ENCODE measurements around the gene IRF5.

The IRF5 gene

DNA sequence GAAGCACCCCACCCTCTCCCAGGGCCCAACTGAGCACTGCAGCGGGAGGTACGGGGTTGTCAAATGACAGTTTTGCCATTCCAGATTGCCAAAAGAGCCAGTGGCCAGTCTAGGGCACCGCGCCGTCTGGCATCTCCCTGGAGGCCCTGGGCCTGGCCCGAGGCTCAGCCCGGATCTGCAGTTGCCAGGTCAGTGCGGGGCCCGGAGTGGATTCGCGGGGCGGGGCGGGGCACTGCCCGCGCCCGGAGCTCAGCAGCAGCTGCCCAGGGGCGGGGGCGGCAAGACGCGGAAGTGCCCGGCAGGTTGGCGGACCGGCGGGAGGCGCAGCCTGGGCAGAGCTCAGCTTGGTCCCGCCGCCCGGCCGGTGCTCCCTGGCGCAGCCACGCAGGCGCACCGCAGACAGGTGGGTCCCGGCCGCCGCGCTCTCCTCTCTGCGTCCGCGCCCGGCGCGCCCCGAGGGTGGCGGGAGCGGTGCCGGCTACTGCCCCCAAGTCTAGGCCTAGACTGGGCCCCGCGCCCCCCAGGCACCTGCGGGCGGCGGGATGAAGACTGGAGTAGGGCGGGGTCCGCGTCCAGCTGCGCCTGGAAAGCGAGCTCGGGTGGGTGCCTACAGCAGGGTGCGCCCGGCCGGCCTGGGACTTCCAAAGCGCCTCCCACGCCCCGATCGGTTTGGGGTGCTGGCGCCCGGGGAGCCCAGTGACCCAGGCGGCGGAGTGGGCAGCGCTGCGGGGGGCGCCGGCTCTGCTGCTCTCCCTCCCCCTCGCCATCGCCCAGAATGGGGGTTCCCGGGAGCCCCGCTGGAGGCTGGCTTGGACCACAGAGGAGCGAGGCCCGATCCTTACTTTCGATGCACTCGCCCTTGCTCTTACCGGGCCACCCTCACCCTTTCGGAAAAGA, at the start of gene IRF5:
Gene IRF5, plus strand, starts transcription at position 281 of the 897 bp plus-strand sequence. CDS start 4,155 bp downstream, outside the sequence.
- DNase-seq: no peak

DNA sequence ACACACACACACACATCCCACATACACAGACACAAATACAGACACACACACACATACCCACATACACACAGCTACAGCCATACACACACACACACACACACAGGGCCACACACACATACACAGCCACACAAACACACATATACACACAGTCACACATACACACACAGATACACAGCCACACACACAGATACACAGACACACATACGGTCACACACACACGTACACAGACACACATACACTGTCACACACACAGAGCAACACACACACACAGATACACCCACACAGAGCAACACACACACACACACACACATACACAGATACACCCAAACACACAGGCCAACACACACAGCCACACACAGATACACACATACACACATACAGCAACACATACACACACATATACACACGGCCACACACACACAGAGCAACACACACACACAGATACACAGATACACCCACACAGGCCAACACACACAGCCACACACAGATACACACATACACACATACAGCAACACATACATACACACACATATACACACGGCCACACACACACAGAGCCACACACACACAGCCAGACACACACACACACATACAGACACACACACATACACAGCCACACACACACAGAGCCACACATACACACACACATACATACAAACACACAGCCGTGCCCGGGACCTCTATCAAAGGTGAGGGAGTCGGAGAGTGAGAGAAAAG, 49.5 kb upstream of the IRF5 start:
- DNase-seq: no peak

DNA sequence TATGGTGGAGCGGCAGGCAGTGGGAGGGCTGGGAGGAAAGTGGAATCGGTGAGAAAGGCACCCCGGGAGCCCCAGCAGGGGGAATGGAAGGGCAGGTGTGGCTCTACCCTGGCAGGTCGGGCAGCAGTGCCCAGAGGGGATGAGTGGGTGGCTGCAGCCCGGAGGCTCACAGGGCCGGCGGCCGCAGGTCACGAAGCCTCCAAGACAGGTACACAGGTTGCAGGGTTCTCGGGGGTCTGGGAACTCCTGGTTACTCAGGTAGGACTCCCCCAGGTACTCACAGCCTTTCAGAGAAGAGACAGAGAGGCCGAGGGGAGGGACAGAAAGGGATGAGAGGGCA, 49.0 kb upstream of the IRF5 start:
- no peak for DNase-seq

DNA sequence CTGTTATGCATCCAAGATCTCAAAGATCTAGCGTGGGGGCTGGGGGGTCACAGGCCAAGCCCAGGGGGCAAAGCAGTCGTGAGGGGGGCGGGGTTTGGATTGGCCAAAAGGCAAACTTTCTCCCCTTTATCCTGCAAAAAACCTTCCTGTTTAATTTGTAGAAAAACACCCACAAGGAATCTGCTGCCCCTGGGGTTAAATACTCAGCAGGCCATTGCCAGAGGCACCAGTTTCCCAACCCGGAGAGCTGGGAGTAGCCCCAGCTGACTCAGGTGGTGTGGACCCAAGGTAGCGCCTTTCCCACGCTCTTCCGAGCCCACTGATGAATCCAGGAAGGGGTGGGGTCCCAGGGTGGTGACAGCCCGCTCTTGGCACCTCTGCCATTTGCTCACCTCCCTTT, 48.6 kb upstream of the IRF5 start:
- no peak for DNase-seq

GRCh38 chr7:128890306-128891109, 47.2 kb upstream of the IRF5 start:
- no peak for DNase-seq

DNA sequence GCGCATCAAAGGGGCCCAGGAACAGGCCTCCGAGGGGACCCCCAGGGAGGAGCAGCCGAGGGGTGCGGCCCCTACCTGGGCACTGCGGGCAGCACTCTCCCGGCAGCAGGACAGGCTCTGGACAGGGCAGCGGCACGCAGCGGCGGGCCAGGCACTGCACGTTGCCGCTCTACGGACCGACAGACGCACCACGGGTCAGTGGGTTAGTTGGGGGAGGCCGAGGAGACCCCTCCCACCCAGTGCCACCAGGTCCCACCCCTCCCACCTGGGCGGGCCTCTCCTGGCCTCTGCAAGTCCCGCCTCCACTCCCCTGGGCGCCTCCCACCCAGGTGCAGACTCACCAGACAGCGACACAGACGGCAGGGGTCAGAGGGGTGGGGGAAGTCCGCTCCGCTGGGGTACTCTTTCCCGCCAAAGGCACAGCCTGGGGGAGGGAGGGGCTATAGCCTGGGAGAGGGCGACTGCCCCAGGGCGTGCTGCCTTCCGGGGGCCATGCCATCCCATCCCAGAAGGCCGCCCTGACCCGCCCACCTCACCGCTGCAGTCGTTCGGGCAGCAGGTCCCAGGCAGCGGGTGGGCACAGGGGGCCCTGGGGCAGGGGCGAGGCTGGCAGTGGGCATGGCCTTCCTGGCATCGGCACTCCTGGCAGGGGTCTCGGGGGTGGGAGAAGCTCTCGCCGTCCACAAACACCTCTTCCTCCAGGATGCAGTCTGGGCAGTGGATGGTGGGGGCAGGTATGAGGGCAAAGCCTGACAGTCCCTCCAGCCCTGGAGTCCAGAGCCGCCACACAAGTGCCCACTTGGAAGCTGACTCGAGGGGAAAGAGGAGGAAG, 46.4 kb upstream of the IRF5 start:
- no peak for DNase-seq

DNA sequence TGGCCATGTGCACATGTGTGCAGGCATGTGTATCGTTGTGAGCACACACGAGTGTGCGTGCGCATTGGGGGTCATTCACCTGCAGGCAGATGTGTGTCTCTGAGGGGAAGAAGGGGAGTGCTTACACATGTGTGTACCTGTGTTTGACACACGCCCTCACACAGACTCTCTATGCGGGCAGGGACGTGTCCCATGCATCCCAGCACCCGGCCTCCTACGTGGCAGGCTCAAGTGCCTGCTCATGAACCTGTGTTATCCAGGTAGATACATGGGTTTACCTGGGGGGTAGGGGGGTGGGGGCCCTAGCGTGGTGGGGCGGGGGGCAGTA, 45.8 kb upstream of the IRF5 start:
- no peak for DNase-seq

- DNase-seq: no peak
These were observed 45.0 kb upstream of the IRF5 start for GRCh38 chr7:128892521-128893250.

DNA sequence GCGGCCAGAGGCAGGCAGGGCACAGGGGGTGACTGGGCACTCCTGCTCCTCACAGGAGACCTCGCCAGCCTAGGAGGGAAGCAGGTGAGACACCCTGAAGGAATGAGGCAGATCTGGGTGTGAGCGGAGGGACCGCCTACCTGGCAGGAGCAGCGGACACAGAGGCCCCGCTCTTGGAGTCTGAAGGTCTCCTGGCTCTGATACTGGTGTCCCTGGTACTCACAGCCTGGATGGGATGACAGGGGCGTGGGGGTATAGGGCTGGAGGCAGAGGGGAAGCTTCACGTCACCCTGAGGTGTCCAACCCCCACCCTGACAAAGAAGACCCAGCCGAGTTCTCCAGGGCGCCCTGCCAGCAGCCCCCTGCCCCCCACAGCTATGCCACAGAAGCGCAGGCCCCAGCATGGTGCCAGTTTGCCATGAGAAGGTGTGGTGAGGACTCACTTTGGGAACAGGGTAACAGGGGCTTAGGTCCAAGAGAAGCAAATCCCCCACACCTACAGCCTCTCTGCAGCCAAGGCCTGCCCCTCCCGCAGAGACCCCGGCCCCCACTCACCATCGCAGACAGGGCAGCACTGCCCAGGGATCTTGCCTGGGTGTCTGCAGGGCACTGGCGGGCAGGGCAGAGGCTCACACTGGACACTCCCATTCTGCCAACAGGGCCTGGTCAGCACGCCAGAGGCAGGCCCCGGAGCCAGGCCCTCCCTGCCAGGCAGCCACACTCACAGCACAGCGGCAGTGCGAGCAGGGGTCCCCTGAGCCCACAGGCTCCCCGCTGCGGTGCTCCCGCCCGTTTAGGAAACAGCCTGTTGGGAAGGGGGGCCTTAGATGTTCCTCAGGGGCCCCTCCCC, 44.3 kb upstream of the IRF5 start:
- no peak for DNase-seq

DNA sequence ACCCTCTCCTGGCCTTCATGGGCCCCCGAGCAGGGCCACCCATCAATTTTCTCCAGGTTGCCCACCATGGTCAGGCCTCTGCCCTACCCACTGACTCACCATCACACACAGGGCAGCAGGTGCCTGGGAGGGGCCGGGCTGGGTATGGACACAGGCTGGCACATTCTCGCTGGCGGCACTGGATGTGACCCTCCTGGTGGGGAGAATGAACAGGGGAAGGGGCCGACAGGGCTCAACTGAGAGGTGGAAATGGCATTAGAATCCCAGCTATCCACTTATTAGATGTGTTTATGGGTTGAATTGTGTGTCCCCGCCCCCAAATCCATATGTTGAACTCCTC, 43.7 kb upstream of the IRF5 start:
- no peak for DNase-seq

DNA sequence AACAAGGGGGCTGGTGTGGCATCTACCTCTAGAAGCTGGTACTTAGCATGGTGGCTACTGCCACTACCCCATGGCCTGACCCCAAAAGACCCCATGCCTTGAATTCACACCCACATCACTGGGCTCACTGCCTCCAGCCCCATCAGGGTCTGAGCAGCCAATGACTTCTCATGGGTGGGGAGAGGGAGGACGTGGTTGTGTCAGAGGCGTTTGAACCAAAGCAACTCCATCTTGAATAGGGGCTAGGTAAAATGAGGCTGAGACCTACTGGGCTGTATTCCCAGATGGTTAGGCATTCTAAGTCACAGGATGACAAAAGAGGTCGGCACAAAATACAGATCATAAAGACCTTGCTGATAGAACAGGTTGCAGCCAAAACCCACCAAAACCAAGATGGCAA, 42.4 kb upstream of the IRF5 start:
- no peak for DNase-seq

GRCh38 chr7:128899392-128899791, 38.3 kb upstream of the IRF5 start:
- no peak for DNase-seq

GRCh38 chr7:128900237-128900636, 37.5 kb upstream of the IRF5 start:
- no peak for DNase-seq

DNA sequence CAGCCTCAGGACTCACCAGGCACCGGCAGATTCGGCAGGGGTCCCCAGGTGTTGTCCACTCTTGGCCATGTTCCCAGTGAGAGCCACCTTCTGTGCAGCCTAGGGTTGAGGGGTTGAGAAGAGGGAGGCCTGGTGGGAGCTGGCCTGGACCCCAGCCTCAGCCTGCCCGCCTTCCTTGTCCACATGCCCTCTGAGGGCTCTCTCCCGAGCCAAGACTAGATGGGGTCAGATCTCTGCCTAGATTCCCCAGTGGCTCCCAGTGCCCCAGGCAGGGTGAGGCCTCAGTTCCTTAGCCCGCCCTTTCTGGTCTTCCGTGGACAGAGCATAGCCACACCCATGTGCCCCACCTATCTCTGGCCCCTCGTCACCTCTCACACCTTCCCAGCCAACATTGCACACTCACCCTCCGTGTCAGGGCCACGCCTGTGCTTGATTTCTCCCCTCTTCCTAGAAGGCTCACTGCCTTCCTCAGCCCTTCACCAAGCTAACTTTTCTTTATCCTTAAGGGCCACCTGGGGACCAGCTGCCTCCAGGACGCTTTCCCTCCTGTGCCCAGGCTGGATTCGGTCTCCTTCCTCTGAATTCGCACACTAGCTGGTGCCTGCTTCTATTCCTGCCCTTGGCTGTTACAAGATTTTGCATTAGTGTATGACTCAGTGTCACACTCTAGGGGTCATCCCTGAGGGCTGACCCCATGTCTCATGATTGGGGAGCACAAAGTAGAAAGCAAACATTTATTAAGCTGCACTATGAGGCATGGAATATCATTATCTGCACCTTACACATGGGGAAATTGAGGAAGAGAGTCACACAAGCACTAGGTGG, 34.8 kb upstream of the IRF5 start:
- no peak for DNase-seq

GRCh38 chr7:128903621-128904361, 33.9 kb upstream of the IRF5 start:
- DNase-seq: no peak

DNA sequence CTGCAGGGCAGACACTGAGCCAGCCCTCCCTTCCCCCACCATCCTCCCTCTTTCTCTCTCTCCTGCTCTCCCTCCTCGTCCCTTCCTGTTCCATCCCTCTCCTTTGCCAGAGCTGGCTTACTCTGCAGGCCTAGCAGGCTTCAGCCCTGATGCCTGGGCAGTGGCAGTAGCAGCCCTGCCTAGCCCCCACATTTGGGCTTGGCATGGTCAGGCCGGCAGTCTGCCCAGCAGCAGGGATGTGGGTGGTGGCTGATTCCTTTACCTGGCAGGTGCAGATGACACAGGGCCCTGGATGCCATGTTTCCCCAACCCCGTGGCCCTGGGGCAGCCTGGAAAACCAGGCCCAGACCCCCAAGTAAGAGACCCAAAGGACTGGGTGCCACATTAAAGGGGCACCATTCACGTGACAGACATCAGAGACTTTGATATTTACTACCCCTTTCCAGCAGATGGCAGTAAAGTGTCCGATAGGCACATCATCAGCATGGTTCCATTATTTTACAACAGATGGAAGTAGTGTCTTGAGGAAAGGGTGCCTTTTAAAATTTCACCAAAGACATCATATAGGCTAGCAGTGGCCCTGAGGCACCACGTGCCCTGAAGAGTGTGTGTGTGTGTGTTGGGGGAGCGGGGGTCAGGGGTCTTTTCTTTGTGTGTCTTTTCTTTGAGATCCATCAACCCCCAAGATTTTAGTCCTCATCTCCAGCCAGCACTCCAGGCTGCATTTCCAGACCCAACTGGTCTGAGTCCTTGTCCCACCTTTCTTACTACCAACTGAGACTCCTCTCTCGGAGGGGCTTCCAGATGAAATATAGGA, 33.1 kb upstream of the IRF5 start:
- no peak for DNase-seq

GRCh38 chr7:128906001-128906765, 31.5 kb upstream of the IRF5 start:
- no peak for DNase-seq

Data from activated CD4-positive, alpha-beta T cell treated with anti-CD3 and anti-CD28 coated beads, Interleukin-2, amount 50 U/mL, for 4 hours (primary cell).